GM18907 (cell line): ENCODE results near the gene AMER3.
"Not testable (repeated sequence)": the region's sequence is repeated elsewhere in the genome, so short reads cannot be mapped to it uniquely, and the experiment has no call there.

Source experiments
- ATAC-seq: cut with Tn5 transposase; IDR thresholded peaks from one replicate; pipeline ENCODE4 v1.9.1; 2021; ENCODE audit warnings: mild to moderate bottlenecking, moderate library complexity; ENCODE audit not compliant: unreplicated experiment

AMER3 gene, protein sequence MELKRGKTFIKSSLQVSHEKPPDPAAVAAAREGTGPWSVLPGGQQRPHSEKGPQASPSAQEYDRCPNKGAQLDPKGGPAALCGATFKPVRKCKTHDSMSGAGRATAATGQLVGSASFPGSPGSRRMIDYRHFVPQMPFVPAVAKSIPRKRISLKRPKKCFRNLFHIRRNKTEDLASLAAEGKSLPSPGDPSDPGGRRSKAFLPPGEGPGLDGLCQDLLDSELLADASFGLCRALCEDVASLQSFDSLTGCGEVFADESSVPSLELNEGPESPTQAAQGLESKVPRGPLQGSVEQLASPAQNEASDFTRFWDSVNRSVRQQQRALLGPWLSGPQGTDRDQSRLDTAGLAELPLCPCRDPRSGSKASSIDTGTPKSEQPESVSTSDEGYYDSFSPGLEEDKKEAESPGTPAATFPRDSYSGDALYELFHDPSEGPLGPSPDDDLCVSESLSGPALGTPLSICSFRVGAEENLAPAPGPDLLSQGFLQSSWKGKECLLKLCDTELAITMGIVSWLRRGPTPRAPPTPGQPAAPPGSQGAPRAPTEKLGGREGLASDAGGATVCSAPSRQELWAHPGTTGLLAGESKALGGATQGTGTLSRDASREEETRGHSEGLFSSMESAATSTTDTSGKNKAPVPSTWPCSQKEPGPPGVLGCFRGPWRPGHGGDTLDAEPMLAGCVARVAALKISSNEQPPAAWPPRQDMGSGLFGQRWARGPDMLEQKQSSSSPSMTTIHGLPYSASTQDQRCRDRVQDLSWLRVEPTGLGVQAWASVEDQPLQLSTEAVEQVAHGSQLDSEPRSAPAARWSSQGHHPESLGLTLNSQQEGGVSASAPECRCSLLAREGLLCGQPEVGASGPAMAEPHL

DNA sequence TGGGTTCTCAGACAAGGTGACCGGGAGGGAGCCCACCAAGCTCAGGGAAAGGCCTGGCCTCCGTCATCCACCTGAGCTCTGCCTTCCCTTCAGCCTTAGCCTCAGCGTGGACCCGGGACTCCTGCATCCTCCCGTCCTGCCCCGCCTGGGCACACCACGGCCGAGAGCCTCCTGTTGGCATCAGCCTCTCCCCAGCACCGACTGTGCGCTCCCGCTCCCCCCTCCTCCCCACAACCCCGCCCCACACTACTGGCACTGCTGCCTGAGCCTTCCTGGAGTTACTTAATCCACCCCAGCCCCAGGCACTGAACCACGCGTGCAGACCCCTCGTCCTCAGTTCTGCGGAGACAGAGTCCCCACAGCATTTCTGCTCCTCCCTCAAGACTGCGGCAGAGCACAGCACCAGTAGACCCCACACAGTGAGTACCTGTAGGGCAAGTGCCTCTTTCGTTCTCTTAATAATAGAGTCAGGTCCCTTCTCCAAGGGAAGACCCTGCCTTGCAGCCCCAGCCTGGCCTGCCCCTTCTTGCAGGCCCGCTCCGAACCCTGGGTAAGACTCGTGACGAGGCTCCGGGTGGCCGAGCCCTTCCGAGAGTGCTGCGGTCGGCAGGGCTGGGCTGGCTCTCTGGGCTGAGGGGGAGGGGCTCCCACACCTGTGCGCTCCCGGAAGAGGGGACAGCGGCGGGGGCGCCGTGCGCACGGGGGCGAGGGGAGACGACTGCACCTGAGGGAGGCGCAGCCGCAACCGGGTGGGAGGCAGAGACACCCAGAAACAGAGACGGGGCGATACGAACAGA is at the start of gene AMER3:
AMER3 (plus strand) TSS at position 285 of the 797 bp plus-strand sequence. CDS start 6,533 bp downstream, outside the sequence.
- peak; percentile 37 for ATAC-seq

GRCh38 chr2:130714795-130715194 is 40.5 kb upstream of the AMER3 start:
- not testable (repeated sequence) for ATAC-seq

GRCh38 chr2:130720036-130720435 is 35.3 kb upstream of the AMER3 start:
- no peak for ATAC-seq

DNA sequence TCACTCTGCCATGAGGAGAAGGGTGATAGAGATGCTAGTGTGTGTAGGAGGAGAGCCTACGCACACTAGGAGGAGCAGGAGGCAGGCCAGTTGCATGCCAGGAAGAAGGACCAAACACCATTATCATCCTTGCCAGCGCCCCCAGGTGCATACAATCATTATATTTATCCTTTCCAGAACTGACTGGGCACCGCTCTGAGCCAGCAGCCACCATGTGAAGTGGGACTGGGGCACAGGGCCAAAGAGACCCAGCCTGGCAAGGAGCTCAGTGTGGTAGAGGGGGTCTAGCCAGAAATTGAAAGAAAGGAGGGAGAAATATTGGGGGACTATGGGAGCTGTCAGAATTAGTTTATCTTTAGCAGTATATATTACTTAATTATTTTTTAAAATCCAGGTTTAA is 34.8 kb upstream of the AMER3 start:
- ATAC-seq = no peak

GRCh38 chr2:130724455-130724854 is 30.9 kb upstream of the AMER3 start:
- no peak for ATAC-seq

DNA sequence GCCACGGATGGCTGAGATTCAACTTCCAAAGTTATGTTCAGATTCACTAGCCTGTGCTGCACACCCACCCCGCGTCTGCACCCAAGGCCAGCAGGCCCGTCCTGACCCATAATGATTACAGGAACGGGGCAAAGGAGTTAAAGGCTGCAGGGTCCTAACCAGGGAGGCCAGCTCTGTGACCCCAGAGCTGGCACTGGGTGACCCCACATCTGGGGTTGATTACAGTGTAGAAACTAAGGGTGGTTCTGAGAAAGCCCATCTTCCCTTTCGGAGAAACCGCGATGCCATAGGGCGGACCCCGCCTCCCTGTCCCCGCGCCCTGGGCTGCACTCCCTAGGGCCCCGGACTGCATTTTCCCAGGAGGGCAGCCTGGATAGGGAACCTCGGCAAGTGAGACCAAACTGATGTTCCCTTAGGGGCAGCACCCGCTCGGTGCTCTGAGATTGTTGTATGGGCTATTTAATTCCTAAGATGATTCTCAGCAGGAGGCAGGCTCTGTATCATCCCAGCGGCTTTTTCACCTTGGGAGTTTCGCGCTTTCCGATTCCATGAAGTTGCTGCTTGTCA is 28.6 kb upstream of the AMER3 start:
- ATAC-seq = no peak

DNA sequence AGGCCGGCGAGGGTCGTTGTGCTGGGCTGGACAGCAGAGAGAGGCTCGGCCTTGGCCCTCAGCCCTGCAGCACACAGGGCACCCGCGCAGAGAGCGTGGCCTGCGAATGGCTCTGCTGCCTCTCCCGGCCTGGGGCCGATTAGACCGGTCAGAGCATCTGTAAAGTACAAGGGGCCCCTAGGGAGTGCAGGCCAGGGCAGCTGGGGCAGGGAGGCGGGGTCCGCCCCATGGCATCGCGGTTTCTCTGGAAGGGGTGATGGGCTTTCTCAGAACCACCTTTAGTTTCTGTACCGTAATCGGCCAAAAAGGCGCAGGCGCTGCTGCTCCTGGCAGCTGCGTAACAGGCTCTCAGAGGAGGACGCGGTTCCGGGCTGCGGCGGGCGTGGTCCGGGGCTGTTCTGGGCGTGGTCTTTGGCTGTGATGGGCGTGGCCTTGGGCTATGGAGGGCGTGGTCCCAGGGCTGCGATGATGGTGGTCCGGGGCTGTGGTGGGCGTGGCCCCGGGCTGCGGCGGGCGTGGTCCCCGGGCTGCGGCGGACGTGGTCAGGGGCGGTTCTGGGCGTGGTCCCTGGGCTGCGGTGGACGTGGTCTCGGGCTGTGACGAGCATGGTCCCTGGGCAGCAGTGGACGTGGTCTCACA is 27.9 kb upstream of the AMER3 start:
- peak; percentile 92 for ATAC-seq

- peak; percentile 32 for ATAC-seq
Observed at GRCh38 chr2:130728007-130728454, 27.3 kb upstream of the AMER3 start.

GRCh38 chr2:130728549-130729316 is 26.6 kb upstream of the AMER3 start, which contains the start of gene GPR148:
Gene GPR148 (plus strand): TSS chr2:130729070. CDS start chr2:130729152, 82 bp downstream.
- no peak for ATAC-seq

DNA sequence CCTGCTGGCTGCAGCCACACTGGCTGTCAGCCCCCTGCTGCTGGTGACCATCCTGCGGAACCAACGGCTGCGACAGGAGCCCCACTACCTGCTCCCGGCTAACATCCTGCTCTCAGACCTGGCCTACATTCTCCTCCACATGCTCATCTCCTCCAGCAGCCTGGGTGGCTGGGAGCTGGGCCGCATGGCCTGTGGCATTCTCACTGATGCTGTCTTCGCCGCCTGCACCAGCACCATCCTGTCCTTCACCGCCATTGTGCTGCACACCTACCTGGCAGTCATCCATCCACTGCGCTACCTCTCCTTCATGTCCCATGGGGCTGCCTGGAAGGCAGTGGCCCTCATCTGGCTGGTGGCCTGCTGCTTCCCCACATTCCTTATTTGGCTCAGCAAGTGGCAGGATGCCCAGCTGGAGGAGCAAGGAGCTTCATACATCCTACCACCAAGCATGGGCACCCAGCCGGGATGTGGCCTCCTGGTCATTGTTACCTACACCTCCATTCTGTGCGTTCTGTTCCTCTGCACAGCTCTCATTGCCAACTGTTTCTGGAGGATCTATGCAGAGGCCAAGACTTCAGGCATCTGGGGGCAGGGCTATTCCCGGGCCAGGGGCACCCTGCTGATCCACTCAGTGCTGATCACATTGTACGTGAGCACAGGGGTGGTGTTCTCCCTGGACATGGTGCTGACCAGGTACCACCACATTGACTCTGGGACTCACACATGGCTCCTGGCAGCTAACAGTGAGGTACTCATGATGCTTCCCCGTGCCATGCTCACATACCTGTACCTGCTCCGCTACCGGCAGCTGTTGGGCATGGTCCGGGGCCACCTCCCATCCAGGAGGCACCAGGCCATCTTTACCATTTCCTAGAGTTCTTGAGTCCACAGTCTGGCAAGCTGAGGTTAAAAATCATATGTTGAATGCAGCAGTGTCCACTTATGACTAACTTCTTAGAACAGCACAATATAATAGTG is 25.7 kb upstream of the AMER3 start:
- ATAC-seq = no peak

DNA sequence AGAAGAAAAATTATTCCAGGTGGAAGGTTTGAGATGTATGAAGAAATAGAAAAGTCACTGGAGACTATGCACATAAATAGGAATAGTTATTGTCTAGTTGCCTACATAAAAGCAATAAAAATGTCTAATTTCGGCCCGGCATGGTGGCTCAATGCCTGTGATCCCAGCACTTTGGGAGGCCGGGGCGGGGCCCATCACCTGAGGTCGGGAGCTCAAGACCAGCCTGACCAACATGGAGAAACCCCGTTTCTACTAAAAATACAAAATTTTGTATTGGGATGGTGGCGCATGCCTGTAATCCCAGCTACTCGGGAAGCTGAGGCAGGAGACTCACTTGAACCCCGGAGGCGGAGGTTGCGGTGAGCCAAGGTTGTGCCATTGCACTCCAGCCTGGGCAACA is 23.1 kb upstream of the AMER3 start:
- not testable (repeated sequence) for ATAC-seq

DNA sequence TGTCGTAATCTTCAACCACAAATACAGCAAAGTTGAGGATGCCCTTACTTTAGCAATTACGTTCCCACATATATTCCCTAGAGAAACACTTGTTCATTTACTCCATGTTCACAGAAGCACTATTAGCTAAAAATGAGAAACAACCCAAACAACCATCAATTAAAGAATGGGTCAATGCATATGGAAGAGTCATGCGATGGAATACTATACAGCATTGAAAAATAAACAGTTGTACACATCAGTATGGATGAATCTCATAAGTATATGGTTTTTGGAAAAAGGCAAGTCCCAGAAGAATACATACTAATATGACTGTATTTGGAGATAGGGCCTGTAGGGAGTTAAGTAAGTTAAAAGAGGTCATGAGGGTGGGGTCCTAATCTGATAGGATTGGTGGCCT is 20.1 kb upstream of the AMER3 start:
- ATAC-seq = no peak

- no peak for ATAC-seq
Observed at GRCh38 chr2:130736487-130736886, 18.9 kb upstream of the AMER3 start.

DNA sequence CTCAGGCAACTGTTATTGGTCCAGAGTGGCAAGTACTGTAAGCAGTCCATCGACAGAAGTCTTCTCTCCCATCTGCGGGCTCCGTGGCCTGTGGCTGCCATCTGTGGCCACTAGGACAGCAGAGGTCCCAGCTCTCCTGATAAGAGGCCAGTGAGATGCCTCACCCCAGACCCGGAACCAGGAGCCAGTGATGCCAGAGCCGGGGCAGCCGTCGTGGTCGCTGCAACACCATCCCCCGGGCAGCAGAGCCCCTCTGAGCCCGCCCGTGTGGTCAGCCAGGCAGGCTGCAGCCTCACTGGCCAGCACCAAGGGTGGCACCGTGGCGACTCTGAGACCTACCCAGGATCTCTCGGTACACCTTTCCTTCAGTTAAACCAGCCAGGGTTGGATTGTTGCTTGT is 17.7 kb upstream of the AMER3 start:
- ATAC-seq = no peak

DNA sequence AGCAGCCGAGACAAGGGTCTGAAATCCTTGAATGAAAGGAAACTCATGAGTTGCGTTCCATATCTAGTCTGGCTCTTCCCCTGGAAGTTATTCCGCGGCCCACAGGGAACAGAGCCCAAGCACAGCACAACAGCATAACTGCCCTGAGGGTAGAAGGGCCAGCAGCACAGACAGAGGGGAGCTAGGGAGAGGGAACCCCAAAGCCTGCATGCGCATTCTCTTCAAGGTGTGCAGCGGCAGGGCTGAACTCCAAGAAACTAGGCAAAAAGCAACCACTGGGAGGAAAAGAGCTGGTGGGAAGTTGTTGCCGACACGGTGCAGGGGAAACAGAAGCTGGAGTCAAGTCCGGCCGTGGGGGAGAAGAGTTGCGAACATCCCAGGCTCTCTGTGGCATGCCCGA is 14.7 kb upstream of the AMER3 start:
- no peak for ATAC-seq

- no peak for ATAC-seq
Observed at GRCh38 chr2:130743278-130743677, 12.1 kb upstream of the AMER3 start.

- ATAC-seq = no peak
Observed at GRCh38 chr2:130744287-130745117, 10.8 kb upstream of the AMER3 start.
